IPS DF 4.7 (cell line): Measurements from ENCODE around the gene CDH4.

Experiments used
- DNase-seq: peaks from one replicate; pipeline ENCODE4 v3.0.0-alpha.2; 2013; ENCODE audit warnings: low spot score; ENCODE audit errors: extremely low read depth

Gene CDH4

DNA sequence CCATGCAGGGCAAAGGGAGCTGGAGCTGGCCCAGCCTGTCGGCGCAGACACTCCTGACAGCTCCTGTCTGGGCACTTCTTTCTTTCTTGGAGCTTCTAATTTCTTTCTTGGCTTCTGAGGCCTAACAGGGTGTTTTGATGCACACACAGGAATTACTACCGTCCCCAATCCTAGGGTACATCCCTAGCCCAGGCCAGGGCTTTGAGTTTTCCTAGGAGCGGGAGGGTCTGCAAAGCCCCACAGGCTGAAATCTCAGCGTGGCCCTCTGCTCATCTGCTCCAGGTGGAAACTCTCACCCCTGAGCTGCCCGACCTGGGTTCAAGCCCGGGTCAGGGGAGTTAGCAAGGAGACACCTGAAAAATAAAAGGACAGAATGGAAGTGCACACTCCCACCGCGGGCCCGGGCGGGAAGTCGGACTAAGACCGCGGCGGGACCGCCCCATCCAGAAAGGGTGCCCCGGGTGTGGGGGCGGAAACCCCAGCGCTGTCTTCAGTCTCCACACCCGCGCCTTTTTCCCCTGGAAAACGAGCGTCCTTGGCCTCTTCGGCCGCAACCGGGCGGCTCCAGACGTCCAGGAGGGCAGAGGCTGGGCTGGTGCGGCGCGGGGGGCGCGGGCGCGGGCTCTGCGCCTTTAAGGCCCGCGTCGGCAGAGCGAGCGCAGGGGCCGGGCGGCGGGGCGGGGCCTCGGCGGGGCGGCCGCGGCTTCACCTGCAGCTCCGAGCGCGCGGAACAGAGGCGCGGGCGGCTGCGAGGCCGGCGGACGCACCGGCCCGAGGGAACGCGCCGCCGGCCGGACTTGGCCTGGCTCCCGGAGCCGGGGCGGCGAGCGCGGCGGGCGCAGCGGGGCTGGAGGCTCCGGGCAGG is at the start of gene CDH4:
CDH4 (plus strand) TSS at position 733 of the 865 bp plus-strand sequence.
- DNase-seq, result no peak

GRCh38 chr20:61203320-61203719 is 48.7 kb upstream of the CDH4 start:
- no peak for DNase-seq

DNA sequence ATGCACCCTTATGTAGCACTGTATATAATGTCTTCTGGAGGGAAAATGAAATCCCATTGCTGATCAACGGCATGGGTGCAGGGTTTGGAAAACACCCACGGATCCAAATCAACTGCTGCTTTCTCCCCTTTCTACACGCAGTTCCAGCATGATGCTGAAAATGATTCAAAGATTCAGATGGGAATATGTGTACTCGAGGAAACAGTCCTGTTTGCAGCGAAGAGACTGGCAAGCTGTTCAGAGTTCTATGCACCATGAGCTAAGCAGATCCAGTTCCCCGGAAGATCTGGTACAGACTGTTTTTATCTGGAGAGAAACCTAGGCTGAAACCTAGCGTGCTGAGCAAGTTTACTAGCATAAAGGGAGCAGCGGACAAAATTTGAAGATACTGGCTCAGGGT is 47.9 kb upstream of the CDH4 start:
- no peak for DNase-seq

- DNase-seq, result no peak
Observed at GRCh38 chr20:61205769-61206168, 46.3 kb upstream of the CDH4 start.

DNA sequence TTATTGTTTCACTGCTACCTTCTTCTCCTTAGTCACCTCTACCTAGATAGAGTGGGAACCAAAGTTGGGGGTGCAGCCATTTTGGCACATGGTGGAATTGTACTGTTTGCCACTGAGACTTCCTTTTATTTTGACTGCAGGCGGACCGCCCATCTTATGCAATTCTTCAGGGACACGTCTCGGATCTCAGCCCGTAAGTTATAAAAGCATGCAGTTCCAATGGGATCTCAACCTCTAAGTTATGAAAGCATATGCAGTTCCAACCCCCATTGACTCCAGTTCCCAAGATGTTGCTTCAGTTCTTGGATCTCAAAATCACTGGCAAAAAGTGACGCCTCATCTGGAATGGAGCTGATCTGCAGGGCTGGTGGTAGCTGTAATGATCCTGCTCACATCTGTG is 41.2 kb upstream of the CDH4 start:
- DNase-seq, result no peak

- no peak for DNase-seq
Observed at GRCh38 chr20:61217848-61218247, 34.2 kb upstream of the CDH4 start.

GRCh38 chr20:61219021-61219431 is 33.0 kb upstream of the CDH4 start:
- no peak for DNase-seq

- DNase-seq, result no peak
Observed at GRCh38 chr20:61220131-61220530, 31.9 kb upstream of the CDH4 start.

- DNase-seq, result no peak
Observed at GRCh38 chr20:61220626-61221325, 31.3 kb upstream of the CDH4 start.

DNA sequence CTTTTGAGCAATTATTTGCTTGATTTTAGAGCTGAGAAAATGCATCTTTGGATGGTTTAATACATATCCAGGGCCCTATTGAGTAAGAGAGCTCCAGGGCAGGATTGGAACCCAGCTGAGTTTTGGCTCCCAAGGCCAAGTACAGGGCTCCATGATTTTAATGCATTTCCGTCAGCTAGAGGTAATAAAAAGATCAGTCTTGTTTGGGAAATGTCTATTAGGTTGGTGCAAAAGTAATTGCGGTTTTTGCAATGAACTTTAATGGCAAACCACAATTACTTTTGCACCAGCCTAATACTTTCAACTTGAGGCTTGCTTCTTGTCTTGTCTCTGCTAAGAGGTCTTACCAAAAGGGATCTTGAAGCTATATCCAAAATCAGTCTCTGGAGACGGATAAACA is 29.4 kb upstream of the CDH4 start:
- no peak for DNase-seq

GRCh38 chr20:61223121-61223520 is 28.9 kb upstream of the CDH4 start:
- no peak for DNase-seq

- DNase-seq, result no peak
Observed at GRCh38 chr20:61230166-61230565, 21.9 kb upstream of the CDH4 start.

GRCh38 chr20:61233590-61233989 is 18.5 kb upstream of the CDH4 start:
- no peak for DNase-seq

DNA sequence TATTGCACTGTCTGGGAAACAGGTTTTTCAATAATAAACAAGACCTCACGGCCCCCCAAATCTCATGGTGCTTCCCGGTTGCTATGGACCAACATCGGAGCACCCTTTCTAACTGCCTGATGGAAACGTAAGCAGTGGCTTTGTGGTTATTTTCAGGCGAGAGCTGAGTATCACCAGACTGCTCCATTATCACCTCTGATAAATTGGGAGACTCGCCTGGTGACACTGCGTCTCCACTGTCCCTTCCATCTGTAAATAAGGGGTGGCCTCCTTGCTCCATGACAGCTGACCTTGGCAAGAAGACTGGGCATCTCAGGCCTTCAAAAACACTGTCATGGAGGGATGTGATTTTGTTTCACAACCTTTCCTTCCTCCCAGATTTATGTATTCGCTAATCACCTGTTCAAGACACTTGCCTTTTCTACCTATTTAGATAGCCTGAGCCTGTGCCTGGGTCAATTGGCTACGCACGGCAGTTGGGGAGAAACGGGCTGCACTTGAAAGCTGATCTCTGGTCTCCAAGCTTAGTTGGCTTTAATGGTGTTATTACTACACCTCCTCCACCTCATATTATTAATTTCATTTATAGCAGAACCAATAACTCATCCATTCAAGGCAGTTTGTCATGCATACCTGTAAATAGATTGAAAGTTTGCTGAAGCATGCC is 17.7 kb upstream of the CDH4 start:
- DNase-seq, result no peak

DNA sequence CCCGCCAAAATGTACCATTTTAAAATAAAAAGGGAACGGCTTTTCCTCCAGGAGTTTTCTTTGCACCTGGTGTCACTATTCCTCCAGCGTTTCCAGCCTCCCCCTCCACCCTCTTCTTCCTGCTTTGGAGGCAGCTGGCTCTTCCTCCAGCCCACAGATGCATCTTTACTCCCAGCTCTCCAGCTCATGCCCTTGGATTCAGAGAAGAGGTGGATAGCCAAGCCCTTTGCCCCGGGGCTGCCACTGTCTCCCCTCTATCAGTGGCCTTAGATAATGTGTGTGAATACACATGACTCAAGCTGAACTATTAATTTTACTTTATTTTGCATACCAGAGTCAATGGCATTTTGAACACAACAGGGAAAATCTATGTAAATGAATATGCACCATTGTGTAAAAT is 15.3 kb upstream of the CDH4 start:
- DNase-seq, result no peak

DNA sequence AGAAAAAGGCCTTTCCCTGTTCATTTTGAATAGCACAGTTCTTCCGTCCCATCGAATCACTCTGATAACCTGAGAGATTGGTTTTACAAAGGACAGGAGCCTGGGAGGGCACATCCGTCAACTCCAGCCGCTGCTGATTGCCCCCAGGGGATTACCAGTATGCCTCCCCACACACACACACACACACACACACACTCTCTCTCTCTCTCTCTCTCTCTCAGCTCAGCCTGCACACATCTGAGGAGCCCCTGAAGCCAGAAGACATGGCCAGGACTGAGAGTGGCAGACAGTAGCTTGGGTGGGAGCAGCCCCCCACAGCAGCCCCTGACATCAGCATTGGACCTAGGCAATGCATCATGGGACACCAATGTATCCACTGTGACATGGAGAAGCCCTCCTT is 13.2 kb upstream of the CDH4 start:
- DNase-seq, result no peak

- DNase-seq, result no peak
Observed at GRCh38 chr20:61240814-61241213, 11.2 kb upstream of the CDH4 start.

- DNase-seq, result no peak
Observed at GRCh38 chr20:61244213-61244612, 7.8 kb upstream of the CDH4 start.

DNA sequence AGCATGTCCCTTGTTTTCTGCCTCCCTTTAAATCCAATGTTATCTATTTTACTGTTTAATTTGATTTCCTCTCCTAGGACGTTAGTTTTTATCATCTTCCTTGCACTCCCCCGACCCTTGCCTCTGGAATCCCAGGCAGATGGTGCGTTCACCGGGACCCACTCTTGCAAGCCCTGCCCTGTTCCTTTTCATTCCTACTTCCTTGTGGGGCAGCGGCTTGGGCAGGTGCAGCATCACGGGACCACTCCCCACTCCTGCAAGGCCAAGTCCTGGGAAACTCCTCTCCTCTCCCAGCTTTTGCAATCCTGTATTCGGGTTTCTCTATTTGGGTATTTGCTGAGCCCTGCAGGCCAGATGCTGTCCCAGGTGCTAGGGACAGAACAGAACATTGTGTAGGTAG is 5.8 kb upstream of the CDH4 start:
- DNase-seq, result no peak

GRCh38 chr20:61249626-61250025 is 2.4 kb upstream of the CDH4 start:
- DNase-seq, result no peak

DNA sequence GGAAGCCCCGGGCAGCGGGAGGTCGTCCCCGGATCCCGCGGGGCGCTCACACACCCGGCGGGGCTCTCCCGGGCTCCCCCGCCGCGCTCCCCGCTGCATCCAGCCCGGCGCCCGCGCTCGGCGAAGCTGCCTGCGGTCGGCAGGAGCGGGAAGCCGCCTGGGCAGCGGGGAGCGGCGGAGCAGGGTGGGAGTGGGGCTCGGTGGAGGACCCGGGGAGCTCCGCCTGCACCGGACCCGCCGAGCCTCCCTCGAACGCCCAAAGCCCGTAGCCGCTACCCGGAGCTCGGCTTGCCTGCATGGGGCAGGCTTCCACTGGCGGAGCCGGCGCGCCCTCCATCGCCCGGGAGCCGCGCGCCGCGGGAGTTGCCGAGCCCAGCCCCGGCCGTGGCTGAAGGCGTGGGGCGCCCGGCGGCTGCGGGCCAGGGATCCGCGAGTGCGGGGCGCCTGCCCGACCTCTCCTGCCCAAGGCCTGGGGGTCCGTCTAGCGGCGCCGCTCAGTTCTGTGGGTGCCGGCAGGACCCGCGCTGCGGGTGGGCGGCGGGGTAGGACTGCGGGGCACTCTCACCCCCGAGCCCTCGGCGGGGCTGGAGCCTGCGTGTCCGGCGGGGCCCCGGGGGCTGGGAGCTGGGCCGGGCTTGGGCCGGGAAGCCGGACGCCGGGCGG is 671 bp downstream of the CDH4 start:
- no peak for DNase-seq

- DNase-seq, result no peak
Observed at GRCh38 chr20:61253264-61253639, 1.2 kb downstream of the CDH4 start.
